ENCODE results near the gene INPP5F. TPM values are rescaled to one million over a fixed set of nuclear protein-coding genes. Genes with fewer than 3 reads are reported as not detected.

INPP5F gene
- total and polyA plus RNA-seq, 2 experiments from 2014 or later: 8.5 to 10.9 TPM

- Histone ChIP-seq H3K4me3 (no peak overlapping the region), H3K4me2 (ENCODE audit: unreplicated experiment) (no peak overlapping the region), H3K27me3 (replicated peaks; ENCODE audit: insufficient read depth) (no peaks in the 10 kb centered on the region), H3K9me2 (ENCODE audit: insufficient read depth) (no peaks in the 10 kb centered on the region), H2AFZ (no peak overlapping the region), H4K20me1 (ENCODE audit: insufficient read depth) (no peaks in the 10 kb centered on the region), H3K36me3 (ENCODE audit: low read depth) (no peaks in the 10 kb centered on the region), H3K4me1 (ENCODE audit: insufficient read depth) (no peaks in the 10 kb centered on the region), H3K79me2 (ENCODE audit: insufficient read depth) (no peaks in the 10 kb centered on the region), H3F3A (ENCODE audit: insufficient read depth) (no peaks in the 10 kb centered on the region), H3K9me3 (ENCODE audit: low read depth) (no peaks in the 10 kb centered on the region), H3K9ac (no peak overlapping the region), H3K27ac (no peak overlapping the region)
- no peak for TF ChIP-seq EZH2phosphoT487 (IDR thresholded peaks at IDR 0.05; ENCODE audit: insufficient read depth, low read depth)
- TF ChIP-seq EZH2 (IDR thresholded peaks at IDR 0.05; ENCODE audit: insufficient read depth, poor library complexity, severe bottlenecking): no peak
- WGBS, 2 experiments (ENCODE audit: low coverage in 1 of 2, low lambda C conversion rate in 2 of 2, missing lambda C conversion rate in 2 of 2): 74 to 79% methylated on average over 4 of the region's 4 CpGs
- in situ Hi-C loops (cut with MboI): no loop called here
- DNase-seq: no peak
Measured at GRCh38 chr10:119821182-119821581, 95.3 kb downstream of the INPP5F start.

GRCh38 chr10:119824299-119824698 is 98.4 kb downstream of the INPP5F start:
- in situ Hi-C loops (cut with MboI): no loop called here
- Histone ChIP-seq H3K9ac (no peak overlapping the region), H3K27me3 (replicated peaks; ENCODE audit: insufficient read depth) (no peaks in the 10 kb centered on the region), H3K79me2 (ENCODE audit: insufficient read depth) (no peaks in the 10 kb centered on the region), H2AFZ (no peak overlapping the region), H3K27ac (no peak overlapping the region), H4K20me1 (ENCODE audit: insufficient read depth) (no peaks in the 10 kb centered on the region), H3K4me2 (ENCODE audit: unreplicated experiment) (no peak overlapping the region), H3K9me3 (ENCODE audit: low read depth) (no peaks in the 10 kb centered on the region), H3K36me3 (ENCODE audit: low read depth) (peaks cover 18% of the 10 kb centered on the region), H3F3A (ENCODE audit: insufficient read depth) (peaks cover 7% of the 10 kb centered on the region; the same call in 1 of the 2 replicates), H3K4me3 (no peak overlapping the region), H3K9me2 (ENCODE audit: insufficient read depth) (no peaks in the 10 kb centered on the region), H3K4me1 (ENCODE audit: insufficient read depth) (no peaks in the 10 kb centered on the region)
- TF ChIP-seq EZH2 (IDR thresholded peaks at IDR 0.05; ENCODE audit: insufficient read depth, poor library complexity, severe bottlenecking): no peak
- TF ChIP-seq EZH2phosphoT487 (IDR thresholded peaks at IDR 0.05; ENCODE audit: insufficient read depth, low read depth): no peak
- 97 to 99% methylated on average over 3 of the region's 3 CpGs for WGBS, 2 experiments (ENCODE audit: low coverage in 1 of 2, low lambda C conversion rate in 2 of 2, missing lambda C conversion rate in 2 of 2)
- no peak for DNase-seq

GRCh38 chr10:119826771-119827170 is 100.9 kb downstream of the INPP5F start:
- H3K27ac ChIP-seq: no peak overlapping the region
- H4K20me1 ChIP-seq (ENCODE audit: insufficient read depth): no peaks in the 10 kb centered on the region
- no peaks in the 10 kb centered on the region for H3K9me3 ChIP-seq (ENCODE audit: low read depth)
- peaks cover 41% of the 10 kb centered on the region for H3K36me3 ChIP-seq (ENCODE audit: low read depth)
- H3K79me2 ChIP-seq (ENCODE audit: insufficient read depth): no peaks in the 10 kb centered on the region
- no peak overlapping the region for H3K4me2 ChIP-seq (ENCODE audit: unreplicated experiment)
- DNase-seq: peak; percentile 17
- no peaks in the 10 kb centered on the region for H3K9me2 ChIP-seq (ENCODE audit: insufficient read depth)
- H3F3A ChIP-seq (ENCODE audit: insufficient read depth): peaks cover 12% of the 10 kb centered on the region; the same call in 1 of the 2 replicates
- no peaks in the 10 kb centered on the region for H3K4me1 ChIP-seq (ENCODE audit: insufficient read depth)
- in situ Hi-C loops (cut with MboI): no loop called here
- no peaks in the 10 kb centered on the region for H3K27me3 ChIP-seq (replicated peaks; ENCODE audit: insufficient read depth)
- 85 to 89% methylated on average over 6 of the region's 6 CpGs for WGBS, 2 experiments (ENCODE audit: low coverage in 1 of 2, low lambda C conversion rate in 2 of 2, missing lambda C conversion rate in 2 of 2)
- H3K4me3 ChIP-seq: no peak overlapping the region
- no peak overlapping the region for H3K9ac ChIP-seq
- H2AFZ ChIP-seq: no peak overlapping the region
- TF ChIP-seq EZH2 (IDR thresholded peaks at IDR 0.05; ENCODE audit: insufficient read depth, poor library complexity, severe bottlenecking): no peak
- TF ChIP-seq EZH2phosphoT487 (IDR thresholded peaks at IDR 0.05; ENCODE audit: insufficient read depth, low read depth): no peak

GRCh38 chr10:119827430-119827829 is 101.6 kb downstream of the INPP5F start:
- Histone ChIP-seq H3K9me3 (ENCODE audit: low read depth) (no peaks in the 10 kb centered on the region), H3K9me2 (ENCODE audit: insufficient read depth) (no peaks in the 10 kb centered on the region), H3K36me3 (ENCODE audit: low read depth) (peaks cover 46% of the 10 kb centered on the region), H4K20me1 (ENCODE audit: insufficient read depth) (no peaks in the 10 kb centered on the region), H3K79me2 (ENCODE audit: insufficient read depth) (no peaks in the 10 kb centered on the region), H3K4me1 (ENCODE audit: insufficient read depth) (no peaks in the 10 kb centered on the region), H3K27ac (no peak overlapping the region), H3K4me2 (ENCODE audit: unreplicated experiment) (no peak overlapping the region), H3K4me3 (no peak overlapping the region), H3K9ac (no peak overlapping the region), H3F3A (ENCODE audit: insufficient read depth) (peaks cover 12% of the 10 kb centered on the region; the same call in 1 of the 2 replicates), H3K27me3 (replicated peaks; ENCODE audit: insufficient read depth) (no peaks in the 10 kb centered on the region), H2AFZ (no peak overlapping the region)
- 88 to 91% methylated on average over 4 of the region's 4 CpGs for WGBS, 2 experiments (ENCODE audit: low coverage in 1 of 2, low lambda C conversion rate in 2 of 2, missing lambda C conversion rate in 2 of 2)
- DNase-seq: no peak
- no peak for TF ChIP-seq EZH2phosphoT487 (IDR thresholded peaks at IDR 0.05; ENCODE audit: insufficient read depth, low read depth)
- TF ChIP-seq EZH2 (IDR thresholded peaks at IDR 0.05; ENCODE audit: insufficient read depth, poor library complexity, severe bottlenecking): no peak
- in situ Hi-C loops (cut with MboI): no loop called here

GRCh38 chr10:119829429-119829828 is 103.6 kb downstream of the INPP5F start:
- Histone ChIP-seq H2AFZ (no peak overlapping the region), H3K79me2 (ENCODE audit: insufficient read depth) (no peaks in the 10 kb centered on the region), H4K20me1 (ENCODE audit: insufficient read depth) (no peaks in the 10 kb centered on the region), H3K4me2 (ENCODE audit: unreplicated experiment) (no peak overlapping the region), H3K4me1 (ENCODE audit: insufficient read depth) (no peaks in the 10 kb centered on the region), H3K9ac (no peak overlapping the region), H3K4me3 (no peak overlapping the region), H3K27ac (no peak overlapping the region), H3K27me3 (replicated peaks; ENCODE audit: insufficient read depth) (no peaks in the 10 kb centered on the region), H3K36me3 (ENCODE audit: low read depth) (peaks cover 65% of the 10 kb centered on the region), H3F3A (ENCODE audit: insufficient read depth) (peaks cover 12% of the 10 kb centered on the region; the same call in 1 of the 2 replicates), H3K9me3 (ENCODE audit: low read depth) (no peaks in the 10 kb centered on the region), H3K9me2 (ENCODE audit: insufficient read depth) (no peaks in the 10 kb centered on the region)
- no peak for TF ChIP-seq EZH2 (IDR thresholded peaks at IDR 0.05; ENCODE audit: insufficient read depth, poor library complexity, severe bottlenecking)
- no peak for TF ChIP-seq EZH2phosphoT487 (IDR thresholded peaks at IDR 0.05; ENCODE audit: insufficient read depth, low read depth)
- DNase-seq: no peak
- in situ Hi-C loops (cut with MboI): no loop called here
- WGBS, 2 experiments (ENCODE audit: low coverage in 1 of 2, low lambda C conversion rate in 2 of 2, missing lambda C conversion rate in 2 of 2): 79 to 87% methylated on average over 7 of the region's 7 CpGs
